PFSK-1 (cell line): ENCODE data around the gene SLC19A1.

Source experiments
- FOXP2 ChIP-seq: optimal IDR thresholded peaks from 2 replicates; pipeline ENCODE3; 2011; ENCODE audit warnings: borderline replicate concordance, control low read depth, inconsistent platforms; ENCODE audit not compliant: insufficient read depth; ENCODE audit errors: extremely low read length, extremely low read depth
- POLR2AphosphoS5 ChIP-seq: IDR thresholded peaks from 2 replicates; pipeline ENCODE4 v1.6.1; 2012; ENCODE audit warnings: low read depth, mild to moderate bottlenecking, control low read depth, low read length, moderate library complexity
- REST ChIP-seq, 2 experiments: IDR thresholded peaks; 2 replicates each; pipeline versions ENCODE4 v1.6.1 to v1.8.0; 2011 to 2012; ENCODE audit warnings: low read depth in 2 of 2, low read length in 2 of 2, control low read depth in 1 of 2, inconsistent platforms in 1 of 2, mild to moderate bottlenecking in 1 of 2, moderate library complexity in 1 of 2; ENCODE audit not compliant: insufficient read depth in 1 of 2
- SIN3A ChIP-seq: IDR thresholded peaks from 2 replicates; pipeline ENCODE4 v1.6.1; 2012; ENCODE audit warnings: mild to moderate bottlenecking, low read length, moderate library complexity, borderline replicate concordance; ENCODE audit not compliant: insufficient read depth
- TAF1 ChIP-seq: IDR thresholded peaks from 2 replicates; pipeline ENCODE4 v1.6.1; 2012; ENCODE audit warnings: low read length, control low read depth, borderline replicate concordance; ENCODE audit not compliant: insufficient read depth

SLC19A1 gene

DNA sequence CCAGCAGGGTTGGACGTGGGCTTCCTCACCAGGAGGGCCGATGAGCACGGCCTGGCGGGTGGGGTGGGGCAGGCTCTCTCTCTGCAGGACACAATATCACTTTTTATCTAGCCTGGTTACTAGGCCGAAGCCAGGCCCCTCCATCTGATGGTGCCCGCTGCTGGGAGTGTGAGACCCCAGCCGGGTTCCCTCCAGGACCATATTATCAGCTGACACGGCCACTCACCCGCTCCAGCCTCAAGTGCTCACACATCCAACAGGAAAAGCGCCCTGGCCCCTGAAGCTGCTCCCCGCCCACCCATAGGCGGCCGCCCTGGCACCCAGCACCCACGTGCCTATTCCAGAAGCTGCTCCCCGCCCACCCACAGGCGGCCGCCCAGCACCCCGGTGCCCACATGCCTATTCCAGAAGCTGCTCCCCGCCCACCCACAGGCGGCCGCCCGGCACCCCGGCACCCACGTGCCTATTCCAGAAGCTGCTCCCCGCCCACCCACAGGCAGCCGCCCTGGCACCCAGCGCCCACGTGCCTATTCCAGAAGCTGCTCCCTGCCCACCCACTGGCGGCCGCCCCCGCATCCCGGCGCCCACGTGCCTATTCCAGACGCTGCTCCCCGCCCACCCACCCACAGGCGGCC, 5.0 kb downstream of the SLC19A1 start:
- TF ChIP-seq TAF1 (no peak), FOXP2 (no peak), POLR2AphosphoS5 (no peak), SIN3A (no peak), REST (IDR thresholded peaks at IDR 0.05; ENCODE audit: insufficient read depth in 1 of 2, low read depth in 2 of 2, low read length in 2 of 2) (no peak)

- TF ChIP-seq REST (IDR thresholded peaks at IDR 0.05; ENCODE audit: insufficient read depth in 1 of 2, low read depth in 2 of 2, low read length in 2 of 2) = no peak
- no peak for TF ChIP-seq SIN3A
- no peak for TF ChIP-seq FOXP2
- TF ChIP-seq POLR2AphosphoS5 = no peak
- no peak for TF ChIP-seq TAF1
These were observed 5.7 kb downstream of the SLC19A1 start for GRCh38 chr21:45536301-45537081.

DNA sequence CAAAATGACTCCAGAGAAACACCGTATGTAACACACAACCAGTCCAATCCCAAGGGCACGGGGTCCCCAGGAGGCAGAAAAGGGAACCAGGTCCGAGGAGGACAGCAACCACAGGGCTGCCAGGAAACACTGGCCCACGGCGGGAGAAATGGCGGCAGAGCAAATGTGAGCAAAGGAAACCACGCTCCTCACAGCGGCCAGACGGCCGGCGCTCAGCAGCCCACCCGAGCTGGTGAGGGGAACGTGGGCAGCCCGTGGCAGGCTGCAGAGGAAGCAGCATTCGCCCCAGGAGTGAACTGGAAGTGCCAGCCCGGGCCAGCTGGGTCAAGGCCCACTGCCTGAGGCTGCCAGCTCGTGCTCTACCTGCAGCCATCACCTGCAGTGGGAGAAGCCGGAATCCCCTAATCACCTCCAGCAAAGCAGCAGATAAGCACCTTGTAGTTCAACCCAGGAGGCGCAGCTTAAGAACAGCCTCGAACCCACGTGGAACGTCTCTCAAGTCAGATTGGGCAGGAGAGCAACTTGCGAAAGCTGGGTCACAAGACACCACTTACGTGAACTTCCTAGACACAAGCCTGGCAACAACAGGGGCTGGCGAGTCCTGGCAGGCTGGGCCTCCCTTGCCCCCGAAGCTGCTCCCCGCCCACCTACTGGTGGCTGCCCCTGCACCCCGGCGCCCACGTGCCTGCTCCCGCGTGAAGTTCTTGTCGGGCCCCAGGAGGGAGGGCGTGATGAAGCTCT, 6.7 kb downstream of the SLC19A1 start:
- no peak for TF ChIP-seq SIN3A
- TF ChIP-seq FOXP2 = no peak
- TF ChIP-seq TAF1 = no peak

- no peak for TF ChIP-seq REST (IDR thresholded peaks at IDR 0.05; ENCODE audit: insufficient read depth in 1 of 2, low read depth in 2 of 2, low read length in 2 of 2)
- TF ChIP-seq FOXP2 = no peak
- TF ChIP-seq SIN3A = no peak
- TF ChIP-seq POLR2AphosphoS5 = no peak
- no peak for TF ChIP-seq TAF1
These were observed 7.5 kb downstream of the SLC19A1 start for GRCh38 chr21:45534636-45535331.

DNA sequence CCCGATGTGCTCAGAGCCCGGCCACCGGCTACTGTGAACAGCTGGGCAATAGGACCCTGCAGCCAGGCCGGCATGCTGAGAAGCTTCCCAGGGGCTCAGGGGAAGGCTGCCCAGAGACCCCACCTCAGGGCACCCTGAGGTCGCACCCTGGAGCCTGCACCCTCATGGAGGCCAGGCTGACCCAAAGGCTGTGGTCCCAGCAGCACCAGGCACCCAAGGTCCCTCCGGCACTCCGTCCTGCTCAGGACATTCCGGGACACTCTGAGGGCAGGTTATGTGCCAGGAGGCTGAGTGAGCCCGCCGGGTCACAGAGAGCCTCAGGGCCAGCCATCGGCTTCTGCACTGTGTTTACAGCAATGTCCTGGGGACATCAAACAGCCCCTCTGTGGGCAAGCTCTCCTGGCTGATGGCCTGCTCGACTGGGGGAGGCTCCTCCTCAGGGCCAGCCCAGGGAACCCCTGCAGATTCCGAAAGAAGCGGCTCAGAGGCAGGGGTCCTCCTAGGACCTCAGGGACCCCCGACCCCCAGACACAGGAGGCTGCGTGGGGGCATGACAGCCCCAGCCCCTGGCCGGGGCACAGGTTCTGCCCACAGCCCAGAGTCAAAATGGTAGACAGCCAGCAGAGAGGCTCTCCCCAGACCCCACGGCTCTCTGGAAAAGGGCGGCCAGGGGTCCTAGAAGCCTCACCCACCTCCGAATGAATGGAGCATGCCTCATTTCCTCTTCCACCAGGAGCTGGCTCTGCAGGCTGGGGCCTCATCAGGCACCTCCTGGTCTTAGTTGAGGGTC, 8.2 kb downstream of the SLC19A1 start:
- TF ChIP-seq REST (IDR thresholded peaks at IDR 0.05; ENCODE audit: insufficient read depth in 1 of 2, low read depth in 2 of 2, low read length in 2 of 2) = no peak
- TF ChIP-seq TAF1 = no peak
- TF ChIP-seq POLR2AphosphoS5 = no peak
- TF ChIP-seq SIN3A = no peak
- no peak for TF ChIP-seq FOXP2
